CD4-positive, alpha-beta T cell treated with Interleukin-17A for 4 hours (primary cell): Measurements from ENCODE around the gene ARFGAP3.

Experiments used
- DNase-seq: peaks from one replicate; pipeline ENCODE4 v3.0.0-alpha.2; 2020; ENCODE audit warnings: mixed read lengths

The ARFGAP3 gene

GRCh38 chr22:42814616-42815015 is 42.5 kb downstream of the ARFGAP3 start:
- DNase-seq = no peak

GRCh38 chr22:42814215-42814614 is 42.9 kb downstream of the ARFGAP3 start:
- DNase-seq = no peak

DNA sequence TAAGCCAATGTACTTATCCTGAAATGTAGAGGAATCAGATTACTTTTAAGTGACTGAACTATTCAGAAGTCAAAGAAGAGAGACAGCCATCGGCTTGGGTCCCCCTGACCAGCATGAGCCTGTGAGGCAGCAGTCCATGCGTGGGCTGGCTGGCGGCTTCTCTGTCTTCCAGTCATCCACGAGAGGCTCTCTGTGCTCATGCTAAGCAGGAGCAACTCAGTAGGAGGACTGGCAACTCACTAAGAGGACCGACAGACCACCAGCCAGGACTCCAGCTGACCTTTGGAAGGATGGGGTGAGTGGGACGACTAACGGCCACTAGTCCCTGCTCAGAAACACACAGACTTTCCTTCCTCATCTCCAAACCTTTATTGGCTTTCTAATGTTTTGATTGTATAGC is 43.6 kb downstream of the ARFGAP3 start:
- no peak for DNase-seq

DNA sequence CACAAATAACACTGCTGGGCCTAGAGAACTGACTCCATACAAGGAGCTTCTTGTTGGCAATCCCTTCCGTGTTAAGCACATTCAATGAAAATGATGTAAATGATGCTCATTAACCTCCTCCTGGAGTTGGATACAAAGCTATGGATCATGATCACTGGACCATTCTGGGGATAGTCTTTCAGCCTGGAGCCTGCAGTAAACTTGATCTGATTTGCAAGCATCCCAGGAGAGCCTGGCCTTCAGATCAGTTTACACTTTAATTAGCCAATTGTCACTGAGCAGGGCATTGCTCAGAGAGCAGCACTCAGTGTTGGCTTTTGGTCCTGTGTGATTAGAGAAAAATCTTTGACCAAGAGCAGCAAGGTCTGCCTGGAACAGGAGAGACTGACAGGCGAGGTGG is 45.6 kb downstream of the ARFGAP3 start:
- no peak for DNase-seq

DNA sequence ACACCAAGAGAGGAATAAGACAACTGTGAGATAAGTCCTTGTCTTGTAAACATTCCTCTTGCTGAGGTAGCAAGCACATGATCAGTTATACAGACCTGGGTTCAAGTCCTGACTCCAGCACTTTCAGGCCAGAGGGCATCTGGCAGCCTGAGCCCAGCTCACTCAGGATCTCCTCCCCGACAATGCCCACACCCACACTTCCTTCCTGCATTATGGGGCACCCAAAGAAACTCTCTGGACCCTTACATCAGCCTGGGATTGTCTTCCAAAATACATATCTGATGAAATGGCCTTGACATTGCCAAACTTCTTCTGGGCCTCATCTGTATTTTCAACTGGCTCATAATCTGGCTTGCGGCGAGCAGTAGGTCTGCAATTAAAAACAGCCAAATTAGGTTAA is 48.6 kb downstream of the ARFGAP3 start:
- DNase-seq = no peak

- DNase-seq = no peak
These were observed 49.9 kb downstream of the ARFGAP3 start for GRCh38 chr22:42807185-42807584.

GRCh38 chr22:42805998-42806830 is 50.9 kb downstream of the ARFGAP3 start:
- no peak for DNase-seq

GRCh38 chr22:42805016-42805997 is 51.8 kb downstream of the ARFGAP3 start:
- DNase-seq = no peak

- no peak for DNase-seq
These were observed 53.7 kb downstream of the ARFGAP3 start for GRCh38 chr22:42803389-42803788.

DNA sequence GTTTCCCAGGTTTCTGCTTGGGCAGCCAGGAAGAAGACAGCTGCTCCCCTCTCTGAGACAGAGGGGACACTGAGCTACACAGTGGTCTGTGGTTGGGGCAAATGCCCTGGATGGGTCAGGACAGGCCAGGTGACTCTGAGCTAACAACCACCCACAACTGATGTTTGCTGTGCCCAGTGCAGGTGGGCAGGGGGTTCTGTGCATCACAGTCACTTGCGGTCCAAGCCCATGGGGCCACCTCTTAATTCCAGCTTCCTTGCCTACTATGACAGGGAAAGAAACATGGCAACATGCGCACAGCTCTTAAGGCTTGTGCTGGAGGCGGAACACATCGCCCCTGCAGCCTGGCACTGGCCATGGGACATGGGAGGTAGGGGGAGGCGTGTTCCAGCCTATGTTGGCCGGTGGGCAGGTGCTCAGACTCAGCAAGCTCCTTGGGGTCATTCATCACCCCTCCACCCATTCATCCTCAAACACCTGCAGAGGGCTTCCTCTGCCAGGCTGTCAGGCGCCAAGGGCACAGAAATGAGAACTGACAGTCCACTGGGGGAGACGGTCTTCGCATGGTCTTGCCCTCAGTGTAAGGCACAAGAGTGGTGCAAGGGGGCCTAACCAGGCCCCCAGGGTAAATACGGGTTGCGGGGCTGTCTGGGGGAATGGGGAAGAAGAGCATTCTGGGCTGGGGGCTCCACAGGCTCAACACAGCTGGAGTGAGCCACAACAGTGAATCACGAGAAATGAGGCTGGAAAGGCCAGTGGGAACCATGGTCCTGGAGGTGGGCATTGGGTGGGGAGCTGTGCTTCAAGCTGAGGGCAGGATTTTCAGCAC is 55.6 kb downstream of the ARFGAP3 start:
- DNase-seq = no peak

DNA sequence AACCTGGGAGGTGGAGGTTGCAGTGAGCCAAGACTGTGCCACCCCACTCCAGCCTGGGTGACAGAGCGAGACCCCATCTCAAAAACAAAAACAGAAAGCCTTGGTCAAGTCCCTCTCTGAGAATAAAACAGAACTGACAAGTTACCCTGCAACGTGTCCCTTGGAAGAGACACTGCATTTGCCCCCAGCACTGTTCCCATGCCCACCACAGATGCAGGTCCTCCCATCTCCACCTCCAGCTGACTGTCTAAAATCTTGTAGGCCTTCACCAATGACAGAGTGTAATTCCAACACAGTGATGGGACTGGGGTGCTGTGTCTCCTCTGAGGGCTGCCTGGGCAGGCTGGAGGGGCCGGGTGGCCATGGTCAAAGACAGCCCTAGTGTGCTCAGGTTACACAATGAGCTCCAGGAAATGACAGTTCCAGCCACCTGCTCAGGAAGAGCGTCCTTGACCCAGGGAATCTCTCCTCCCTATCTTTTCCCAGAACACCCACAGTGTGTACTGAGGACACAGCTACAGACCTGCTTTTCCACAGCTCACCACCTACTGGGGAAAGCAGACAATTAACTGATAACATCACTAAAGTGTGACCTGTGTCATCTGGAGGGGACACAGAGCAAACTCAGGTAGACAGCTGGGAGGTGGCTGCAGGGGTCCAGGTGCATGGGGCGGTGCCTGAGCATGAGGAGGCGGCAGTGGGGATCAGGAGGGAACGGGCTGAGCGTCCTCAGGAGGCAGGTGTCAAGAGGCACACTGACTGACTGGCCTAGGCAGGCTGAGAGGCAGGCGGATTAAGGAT is 56.4 kb downstream of the ARFGAP3 start:
- no peak for DNase-seq

GRCh38 chr22:42799461-42800405 is 57.3 kb downstream of the ARFGAP3 start:
- no peak for DNase-seq

- no peak for DNase-seq
These were observed 58.0 kb downstream of the ARFGAP3 start for GRCh38 chr22:42799061-42799460.

- no peak for DNase-seq
These were observed 60.1 kb downstream of the ARFGAP3 start for GRCh38 chr22:42797011-42797410.

- no peak for DNase-seq
These were observed 61.0 kb downstream of the ARFGAP3 start for GRCh38 chr22:42796081-42796480.

DNA sequence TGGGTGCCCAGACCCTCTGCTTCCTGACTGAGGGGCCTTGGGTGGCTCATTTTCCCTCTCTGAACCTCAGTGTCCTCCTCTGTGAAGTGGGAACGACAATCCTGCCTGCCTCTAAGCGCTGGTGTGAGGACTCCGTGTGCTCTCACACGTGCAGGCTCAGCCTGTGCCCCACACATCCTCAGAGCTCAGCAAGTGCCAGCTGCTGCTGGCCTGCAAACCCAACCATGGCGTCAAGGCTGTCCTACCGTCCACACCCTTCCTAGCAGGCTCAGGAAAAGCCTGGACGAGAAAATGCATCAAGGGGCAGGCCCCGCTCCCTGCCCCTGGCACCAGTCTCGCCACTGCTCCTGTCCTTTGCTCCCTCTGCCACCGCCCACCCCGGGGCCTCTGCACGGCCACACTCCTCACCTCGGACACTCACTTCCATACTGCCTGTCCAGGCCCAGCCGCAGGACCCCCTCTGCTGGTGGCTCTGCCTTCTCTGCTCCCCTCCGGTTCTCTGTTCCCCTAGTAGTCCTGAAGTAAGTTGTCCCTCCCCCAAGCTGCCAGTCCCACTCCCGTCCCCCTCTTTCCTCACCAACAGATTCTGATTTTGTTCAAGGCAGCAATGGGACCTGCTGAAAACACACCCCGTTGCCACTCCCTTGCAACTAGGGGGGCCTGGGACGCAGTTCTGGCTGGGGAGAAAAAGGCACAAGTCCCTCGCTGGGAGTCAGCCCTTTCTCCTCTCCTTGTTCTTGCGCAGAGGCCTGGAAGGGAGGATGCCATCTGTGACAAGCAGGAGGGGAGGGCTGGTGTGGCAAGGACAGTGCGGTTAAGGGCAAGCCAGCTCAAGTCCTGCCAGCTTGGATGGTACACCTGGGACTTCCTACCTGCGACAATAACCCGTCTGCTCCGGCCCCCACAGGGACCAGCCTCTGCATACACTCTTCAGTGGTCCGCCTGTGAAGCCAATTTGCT is 62.2 kb downstream of the ARFGAP3 start:
- DNase-seq = no peak

DNA sequence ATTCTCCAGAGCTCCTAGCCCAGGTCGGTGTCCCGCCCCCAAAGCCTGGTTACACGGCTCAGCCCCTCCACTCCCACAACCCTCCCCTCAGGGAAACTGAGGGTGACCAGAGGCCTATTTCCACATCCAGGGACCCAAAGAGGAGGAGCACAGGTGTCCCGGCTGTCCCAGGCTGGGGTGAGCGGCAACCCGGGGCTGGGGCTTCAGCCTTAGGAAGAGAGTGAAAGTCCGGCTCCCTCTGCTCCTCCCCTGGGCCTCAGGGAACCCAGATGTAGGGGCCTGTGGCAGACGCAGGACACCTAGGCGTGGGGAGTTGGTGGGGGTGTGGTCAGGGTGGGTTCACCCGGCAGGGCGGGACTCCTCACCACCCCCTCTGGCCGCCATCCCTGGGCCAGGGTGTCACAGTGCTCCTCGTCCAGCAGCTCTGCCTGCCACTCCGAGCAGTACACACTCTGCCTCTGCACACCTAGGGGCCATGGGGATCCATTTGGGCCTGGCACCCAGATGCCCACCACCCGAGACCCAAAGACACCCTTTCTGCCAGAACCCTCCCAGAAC is 63.1 kb downstream of the ARFGAP3 start:
- no peak for DNase-seq

- DNase-seq = no peak
These were observed 63.9 kb downstream of the ARFGAP3 start for GRCh38 chr22:42792909-42793847.
